BLaER1 (cell line): ENCODE results near the gene CLMN.
A peak's percentile ranks its signal among the peaks of the same experiment; 100 is the strongest.

Experiments
- H3K27ac ChIP-seq: shearing (Covaris generic); formaldehyde crosslinking; 2 replicates; pipeline ENCODE4 v1.8.1; 2022
- H3K27me3 ChIP-seq: shearing (Covaris generic); formaldehyde crosslinking; 2 replicates; pipeline ENCODE4 v1.8.1; 2022
- H3K36me3 ChIP-seq: shearing (Covaris generic); formaldehyde crosslinking; 2 replicates; pipeline ENCODE4 v1.8.1; 2022
- H3K4me1 ChIP-seq: shearing (Covaris generic); formaldehyde crosslinking; 2 replicates; pipeline ENCODE4 v1.8.1; 2022
- H3K4me2 ChIP-seq: shearing (Covaris generic); formaldehyde crosslinking; 2 replicates; pipeline ENCODE4 v1.8.1; 2022
- H3K4me3 ChIP-seq: shearing (Covaris generic); formaldehyde crosslinking; 2 replicates; pipeline ENCODE4 v1.8.1; 2022
- H3K9ac ChIP-seq: shearing (Covaris generic); formaldehyde crosslinking; 2 replicates; pipeline ENCODE4 v1.8.1; 2022
- H3K9me3 ChIP-seq: shearing (Covaris generic); formaldehyde crosslinking; 2 replicates; pipeline ENCODE4 v1.8.1; 2022
- H4K20me1 ChIP-seq: shearing (Covaris generic); formaldehyde crosslinking; 2 replicates; pipeline ENCODE4 v1.8.1; 2022
- Cebpa-rat ChIP-seq: shearing (Covaris generic); IDR thresholded peaks from 2 replicates; pipeline ENCODE4 v1.8.1; 2022

The CLMN gene

GRCh38 chr14:95300697-95301526 is 18.8 kb downstream of the CLMN start:
- no peaks in the 10 kb centered on the region for H3K36me3 ChIP-seq
- H3K27me3 ChIP-seq: no peaks in the 10 kb centered on the region
- no peak overlapping the region for H3K4me3 ChIP-seq
- H3K4me1 ChIP-seq: peaks cover 96% of the 10 kb centered on the region
- H4K20me1 ChIP-seq: peaks cover 28% of the 10 kb centered on the region
- 0 out of 2 replicates have a peak, but pooled peaks cover under 1% of the 10 kb centered on the region for H3K9me3 ChIP-seq
- peak overlapping the region; percentile 90 for H3K4me2 ChIP-seq
- peak overlapping the region; percentile 12; the same call in 1 of the 2 replicates for H3K27ac ChIP-seq
- TF ChIP-seq Cebpa-rat: no peak
- no peak overlapping the region for H3K9ac ChIP-seq

- peaks cover 99% of the 10 kb centered on the region for H3K4me1 ChIP-seq
- H3K9me3 ChIP-seq: peaks cover 6% of the 10 kb centered on the region; the same call in 1 of the 2 replicates
- no peaks in the 10 kb centered on the region for H3K27me3 ChIP-seq
- no peak overlapping the region for H3K9ac ChIP-seq
- peak overlapping the region; percentile 12; the same call in 1 of the 2 replicates for H3K27ac ChIP-seq
- H3K4me2 ChIP-seq: peak overlapping the region; percentile 90
- no peak for TF ChIP-seq Cebpa-rat
- H3K4me3 ChIP-seq: no peak overlapping the region
- H3K36me3 ChIP-seq: no peaks in the 10 kb centered on the region
- peaks cover 27% of the 10 kb centered on the region for H4K20me1 ChIP-seq
These were observed 19.6 kb downstream of the CLMN start for GRCh38 chr14:95300002-95300696.

- H3K27ac ChIP-seq: peak overlapping the region; percentile 23; the same call in 1 of the 2 replicates
These were observed 20.4 kb downstream of the CLMN start for GRCh38 chr14:95299271-95299670.

GRCh38 chr14:95297832-95298231 is 21.9 kb downstream of the CLMN start:
- Histone ChIP-seq H3K36me3 (no peaks in the 10 kb centered on the region), H3K27me3 (no peaks in the 10 kb centered on the region), H3K4me1 (peaks cover 93% of the 10 kb centered on the region), H3K9ac (peak overlapping the region; percentile 52; the same call in 1 of the 2 replicates), H3K27ac (peak overlapping the region; percentile 82), H3K9me3 (peaks cover 6% of the 10 kb centered on the region; the same call in 1 of the 2 replicates), H3K4me3 (peak overlapping the region; percentile 23; the same call in 1 of the 2 replicates), H3K4me2 (peak overlapping the region; percentile 90), H4K20me1 (peaks cover 4% of the 10 kb centered on the region)
- no peak for TF ChIP-seq Cebpa-rat

More at GRCh38 chr14:95299271-95299670, 20.4 kb downstream of the CLMN start:
- peak overlapping the region; percentile 90 for H3K4me2 ChIP-seq
- no peak overlapping the region for H3K9ac ChIP-seq
- H3K4me1 ChIP-seq: peaks cover 100% of the 10 kb centered on the region
- no peaks in the 10 kb centered on the region for H3K36me3 ChIP-seq
- H3K9me3 ChIP-seq: peaks cover 6% of the 10 kb centered on the region; the same call in 1 of the 2 replicates
- TF ChIP-seq Cebpa-rat: no peak
- H3K4me3 ChIP-seq: no peak overlapping the region
- no peaks in the 10 kb centered on the region for H3K27me3 ChIP-seq
- peaks cover 18% of the 10 kb centered on the region for H4K20me1 ChIP-seq

GRCh38 chr14:95296966-95297365 is 22.7 kb downstream of the CLMN start:
- Histone ChIP-seq H3K27ac (peak overlapping the region; percentile 82), H3K27me3 (no peaks in the 10 kb centered on the region)

GRCh38 chr14:95295600-95296376 is 23.9 kb downstream of the CLMN start:
- Histone ChIP-seq H3K9ac (no peak overlapping the region), H4K20me1 (no peaks in the 10 kb centered on the region; the same call in 1 of the 2 replicates), H3K27me3 (no peaks in the 10 kb centered on the region), H3K9me3 (peaks cover 6% of the 10 kb centered on the region; the same call in 1 of the 2 replicates), H3K27ac (peak overlapping the region; percentile 82; the same call in 1 of the 2 replicates), H3K36me3 (no peaks in the 10 kb centered on the region), H3K4me1 (peaks cover 93% of the 10 kb centered on the region), H3K4me3 (no peak overlapping the region), H3K4me2 (peak overlapping the region; percentile 90)
- TF ChIP-seq Cebpa-rat: no peak

More at GRCh38 chr14:95296966-95297365, 22.7 kb downstream of the CLMN start:
- peak overlapping the region; percentile 51; the same call in 1 of the 2 replicates for H3K9ac ChIP-seq
- peaks cover 6% of the 10 kb centered on the region; the same call in 1 of the 2 replicates for H3K9me3 ChIP-seq
- peaks cover 93% of the 10 kb centered on the region for H3K4me1 ChIP-seq
- no peaks in the 10 kb centered on the region for H3K36me3 ChIP-seq
- peak overlapping the region; percentile 90 for H3K4me2 ChIP-seq
- no peak for TF ChIP-seq Cebpa-rat
- no peaks in the 10 kb centered on the region; the same call in 1 of the 2 replicates for H4K20me1 ChIP-seq
- H3K4me3 ChIP-seq: peak overlapping the region; percentile 23; the same call in 1 of the 2 replicates

- H3K27me3 ChIP-seq: no peaks in the 10 kb centered on the region
- H3K4me1 ChIP-seq: peaks cover 93% of the 10 kb centered on the region
- peak overlapping the region; percentile 90 for H3K4me2 ChIP-seq
- peak overlapping the region; percentile 59 for H3K27ac ChIP-seq
- H4K20me1 ChIP-seq: no peaks in the 10 kb centered on the region; the same call in 1 of the 2 replicates
- no peak overlapping the region for H3K4me3 ChIP-seq
- peaks cover 6% of the 10 kb centered on the region; the same call in 1 of the 2 replicates for H3K9me3 ChIP-seq
- 0 out of 2 replicates have a peak overlapping the region, but pooled peaks have one; percentile 6 for H3K9ac ChIP-seq
- no peaks in the 10 kb centered on the region for H3K36me3 ChIP-seq
- no peak for TF ChIP-seq Cebpa-rat
These were observed 24.7 kb downstream of the CLMN start for GRCh38 chr14:95294834-95295599.

- Histone ChIP-seq H3K4me1 (peaks cover 91% of the 10 kb centered on the region), H3K9ac (no peak overlapping the region), H3K36me3 (no peaks in the 10 kb centered on the region), H3K27me3 (no peaks in the 10 kb centered on the region), H3K9me3 (peaks cover 6% of the 10 kb centered on the region; the same call in 1 of the 2 replicates), H3K27ac (peak overlapping the region; percentile 59), H4K20me1 (no peaks in the 10 kb centered on the region), H3K4me2 (peak overlapping the region; percentile 90), H3K4me3 (no peak overlapping the region)
- TF ChIP-seq Cebpa-rat: no peak
These were observed 25.4 kb downstream of the CLMN start for GRCh38 chr14:95294320-95294719.
